ENCODE measurements around the gene RNF217. TPM values are rescaled to one million over a fixed set of nuclear protein-coding genes. Genes with fewer than 3 reads are reported as not detected.

Gene RNF217
- total RNA-seq, 1 donor from 2014 or later, result 50.7 TPM

GRCh38 chr6:124926435-124926834 is 35.8 kb upstream of the RNF217 start:
- Mint-ChIP-seq H3K4me3 (ENCODE audit: unreplicated experiment) (no peak overlapping the region), H3K36me3 (ENCODE audit: low read depth, unreplicated experiment) (no peaks in the 10 kb centered on the region), H3K27ac (ENCODE audit: unreplicated experiment) (no peak overlapping the region), H3K27me3 (ENCODE audit: unreplicated experiment) (peaks cover 2% of the 10 kb centered on the region), H3K9me3 (ENCODE audit: unreplicated experiment) (peaks cover 6% of the 10 kb centered on the region), H3K4me1 (ENCODE audit: unreplicated experiment) (no peaks in the 10 kb centered on the region)
- no peak for DNase-seq (ENCODE audit: low spot score)
- TF ChIP-seq CTCF (IDR thresholded peaks at IDR 0.05; ENCODE audit: unreplicated experiment), result no peak

GRCh38 chr6:124927806-124928205 is 34.4 kb upstream of the RNF217 start:
- Mint-ChIP-seq H3K4me3 (ENCODE audit: unreplicated experiment) (no peak overlapping the region), H3K27me3 (ENCODE audit: unreplicated experiment) (peaks cover 2% of the 10 kb centered on the region), H3K9me3 (ENCODE audit: unreplicated experiment) (no peaks in the 10 kb centered on the region), H3K36me3 (ENCODE audit: low read depth, unreplicated experiment) (no peaks in the 10 kb centered on the region), H3K4me1 (ENCODE audit: unreplicated experiment) (no peaks in the 10 kb centered on the region), H3K27ac (ENCODE audit: unreplicated experiment) (no peak overlapping the region)
- no peak for TF ChIP-seq CTCF (IDR thresholded peaks at IDR 0.05; ENCODE audit: unreplicated experiment)
- DNase-seq (ENCODE audit: low spot score), result no peak

- H3K27me3 Mint-ChIP-seq (ENCODE audit: unreplicated experiment), result no peaks in the 10 kb centered on the region
- no peaks in the 10 kb centered on the region for H3K9me3 Mint-ChIP-seq (ENCODE audit: unreplicated experiment)
- TF ChIP-seq CTCF (IDR thresholded peaks at IDR 0.05; ENCODE audit: unreplicated experiment), result no peak
- H3K36me3 Mint-ChIP-seq (ENCODE audit: low read depth, unreplicated experiment), result no peaks in the 10 kb centered on the region
- no peak overlapping the region for H3K27ac Mint-ChIP-seq (ENCODE audit: unreplicated experiment)
- H3K4me3 Mint-ChIP-seq (ENCODE audit: unreplicated experiment), result no peak overlapping the region
- DNase-seq (ENCODE audit: low spot score), result no peak
- H3K4me1 Mint-ChIP-seq (ENCODE audit: unreplicated experiment), result no peaks in the 10 kb centered on the region
Measured at GRCh38 chr6:124928851-124929250, 33.4 kb upstream of the RNF217 start.

GRCh38 chr6:124937645-124938044 is 24.6 kb upstream of the RNF217 start:
- no peaks in the 10 kb centered on the region for H3K36me3 Mint-ChIP-seq (ENCODE audit: low read depth, unreplicated experiment)

GRCh38 chr6:124941259-124941658 is 21.0 kb upstream of the RNF217 start:
- Mint-ChIP-seq H3K4me1 (ENCODE audit: unreplicated experiment) (peaks cover 3% of the 10 kb centered on the region), H3K27ac (ENCODE audit: unreplicated experiment) (no peak overlapping the region), H3K36me3 (ENCODE audit: low read depth, unreplicated experiment) (no peaks in the 10 kb centered on the region), H3K27me3 (ENCODE audit: unreplicated experiment) (no peaks in the 10 kb centered on the region), H3K4me3 (ENCODE audit: unreplicated experiment) (no peak overlapping the region), H3K9me3 (ENCODE audit: unreplicated experiment) (no peaks in the 10 kb centered on the region)
- TF ChIP-seq CTCF (IDR thresholded peaks at IDR 0.05; ENCODE audit: unreplicated experiment), result no peak
- DNase-seq (ENCODE audit: low spot score), result no peak

More at GRCh38 chr6:124937645-124938044, 24.6 kb upstream of the RNF217 start:
- Mint-ChIP-seq H3K4me3 (ENCODE audit: unreplicated experiment) (no peak overlapping the region), H3K4me1 (ENCODE audit: unreplicated experiment) (peaks cover 3% of the 10 kb centered on the region), H3K27ac (ENCODE audit: unreplicated experiment) (no peak overlapping the region), H3K9me3 (ENCODE audit: unreplicated experiment) (no peaks in the 10 kb centered on the region), H3K27me3 (ENCODE audit: unreplicated experiment) (no peaks in the 10 kb centered on the region)
- DNase-seq (ENCODE audit: low spot score), result no peak
- TF ChIP-seq CTCF (IDR thresholded peaks at IDR 0.05; ENCODE audit: unreplicated experiment), result no peak

All from endothelial cell (in vitro differentiated cells).